Adrenal gland (tissue), 5 donors: ENCODE data around the gene AFMID.

Experiments used
- POLR2A ChIP-seq, 2 donors: fragments of 450-650 bp; IDR thresholded peaks; one replicate each; pipeline ENCODE4 v1.6.1; 2017; ENCODE audit warnings: antibody characterized with exemption in 2 of 2, mild to moderate bottlenecking in 2 of 2, moderate library complexity in 1 of 2
- TF ChIP-seq, protein P1 (sequence below), 6 experiments: fragments of 450-650 bp in 4 of 6; fragments of 200-600 bp in 2 of 6; sonication (generic) in 1 of 6; IDR thresholded peaks; 1 replicate in 5 of 6; 2 replicates in 1 of 6; pipeline versions ENCODE4 v1.5.1 to v1.8.0; 2016 to 2021; ENCODE audit warnings: antibody characterized with exemption in 6 of 6, mild to moderate bottlenecking in 2 of 6, moderate library complexity in 1 of 6
- donor health status: DM: no; HTN: no; CAD: no.

DNA sequence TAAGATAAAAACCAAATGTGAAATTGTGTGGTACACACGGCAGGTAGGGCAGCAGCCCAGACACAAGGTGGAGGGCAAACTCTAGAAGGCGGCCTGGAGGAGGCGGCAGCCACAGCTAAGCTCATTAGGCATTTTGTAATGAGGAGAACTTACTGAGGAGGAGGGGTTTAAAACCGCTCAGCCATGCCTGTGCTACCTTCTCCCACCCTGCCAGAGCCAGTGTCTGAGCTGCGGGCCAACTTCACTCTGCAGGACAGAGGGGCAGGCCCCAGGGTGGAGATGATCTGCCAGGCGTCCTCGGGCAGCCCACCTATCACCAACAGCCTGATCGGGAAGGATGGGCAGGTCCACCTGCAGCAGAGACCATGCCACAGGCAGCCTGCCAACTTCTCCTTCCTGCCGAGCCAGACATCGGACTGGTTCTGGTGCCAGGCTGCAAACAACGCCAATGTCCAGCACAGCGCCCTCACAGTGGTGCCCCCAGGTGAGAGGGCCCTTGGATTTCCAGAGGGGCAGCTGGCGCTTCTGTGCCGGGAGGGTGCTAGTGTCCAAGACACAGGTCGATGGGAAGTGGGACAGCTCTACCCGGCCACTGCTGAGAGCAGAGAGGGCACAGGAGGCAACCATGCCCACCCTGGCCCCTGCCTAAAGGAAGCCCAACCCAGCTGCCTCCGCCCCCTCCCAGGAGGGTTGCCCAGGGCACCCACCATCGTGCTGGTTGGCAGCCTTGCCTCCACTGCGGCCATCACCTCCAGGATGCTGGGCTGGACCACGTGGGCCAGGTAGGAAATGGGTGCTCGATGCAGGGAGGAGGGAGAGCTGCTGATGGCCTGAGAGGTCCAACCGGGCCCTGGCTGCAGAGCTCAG lies 23.0 kb upstream of the AFMID start:
- TF ChIP-seq, protein P1, sequence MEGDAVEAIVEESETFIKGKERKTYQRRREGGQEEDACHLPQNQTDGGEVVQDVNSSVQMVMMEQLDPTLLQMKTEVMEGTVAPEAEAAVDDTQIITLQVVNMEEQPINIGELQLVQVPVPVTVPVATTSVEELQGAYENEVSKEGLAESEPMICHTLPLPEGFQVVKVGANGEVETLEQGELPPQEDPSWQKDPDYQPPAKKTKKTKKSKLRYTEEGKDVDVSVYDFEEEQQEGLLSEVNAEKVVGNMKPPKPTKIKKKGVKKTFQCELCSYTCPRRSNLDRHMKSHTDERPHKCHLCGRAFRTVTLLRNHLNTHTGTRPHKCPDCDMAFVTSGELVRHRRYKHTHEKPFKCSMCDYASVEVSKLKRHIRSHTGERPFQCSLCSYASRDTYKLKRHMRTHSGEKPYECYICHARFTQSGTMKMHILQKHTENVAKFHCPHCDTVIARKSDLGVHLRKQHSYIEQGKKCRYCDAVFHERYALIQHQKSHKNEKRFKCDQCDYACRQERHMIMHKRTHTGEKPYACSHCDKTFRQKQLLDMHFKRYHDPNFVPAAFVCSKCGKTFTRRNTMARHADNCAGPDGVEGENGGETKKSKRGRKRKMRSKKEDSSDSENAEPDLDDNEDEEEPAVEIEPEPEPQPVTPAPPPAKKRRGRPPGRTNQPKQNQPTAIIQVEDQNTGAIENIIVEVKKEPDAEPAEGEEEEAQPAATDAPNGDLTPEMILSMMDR (IDR thresholded peaks at IDR 0.05) = no peak
- TF ChIP-seq POLR2A (IDR thresholded peaks at IDR 0.05) = no peak
